Hematopoietic multipotent progenitor cell treated with erythropoietin and hydrocortisone succinate and interleukin-3 and kit ligand, for 8 days (in vitro differentiated cells): ENCODE data around the gene RNF123.

Source experiments
- DNase-seq: peaks from one replicate; pipeline ENCODE4 v3.0.0-alpha.2; 2015

Gene RNF123

GRCh38 chr3:49757197-49757596, 67.8 kb downstream of the RNF123 start:
- no peak for DNase-seq

GRCh38 chr3:49759226-49759625, 69.9 kb downstream of the RNF123 start:
- no peak for DNase-seq

- DNase-seq = no peak
Observed at GRCh38 chr3:49761661-49762060, 72.3 kb downstream of the RNF123 start.

GRCh38 chr3:49763981-49764380, 74.6 kb downstream of the RNF123 start:
- DNase-seq = no peak

- no peak for DNase-seq
Observed at GRCh38 chr3:49769286-49769915, 80.0 kb downstream of the RNF123 start.

DNA sequence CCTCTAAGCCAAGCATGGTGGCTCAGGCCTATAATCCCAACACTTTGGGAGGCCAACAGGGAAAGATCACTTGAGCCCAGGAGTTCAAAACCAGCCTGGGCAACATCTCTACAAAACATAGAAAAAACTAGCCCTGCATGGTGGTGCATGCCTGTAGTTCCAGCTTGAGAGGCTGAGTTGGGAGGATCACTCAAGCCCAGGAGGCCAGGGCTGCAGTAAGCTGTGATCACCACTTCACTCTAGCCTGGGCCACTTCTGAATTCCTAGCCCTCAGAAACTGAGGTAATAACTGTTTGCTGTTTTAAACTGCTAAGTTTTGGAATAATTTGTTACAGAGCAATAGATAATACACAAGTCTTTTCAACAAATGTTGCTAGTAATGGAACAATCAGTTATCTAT, 80.6 kb downstream of the RNF123 start:
- DNase-seq = no peak
